ENCODE results near the gene C11orf42.
"Not testable (repeated sequence)": the region's sequence is repeated elsewhere in the genome, so short reads cannot be mapped to it uniquely, and the experiment has no call there.

The C11orf42 gene

GRCh38 chr11:6223854-6224253 is 18.5 kb downstream of the C11orf42 start:
- DNase-seq (ENCODE audit: low spot score), result no peak

GRCh38 chr11:6224421-6224820 is 19.1 kb downstream of the C11orf42 start:
- no peak for DNase-seq (ENCODE audit: low spot score)

- no peak for DNase-seq (ENCODE audit: low spot score)
These were observed 19.7 kb downstream of the C11orf42 start for GRCh38 chr11:6225024-6225423.

GRCh38 chr11:6225896-6226295 is 20.5 kb downstream of the C11orf42 start:
- DNase-seq (ENCODE audit: low spot score), result no peak

GRCh38 chr11:6228520-6228919 is 23.2 kb downstream of the C11orf42 start:
- DNase-seq (ENCODE audit: low spot score), result no peak

- no peak for DNase-seq (ENCODE audit: low spot score)
These were observed 24.6 kb downstream of the C11orf42 start for GRCh38 chr11:6229911-6230310.

GRCh38 chr11:6232899-6233298 is 27.5 kb downstream of the C11orf42 start:
- no peak for DNase-seq (ENCODE audit: low spot score)

GRCh38 chr11:6233984-6234386 is 28.6 kb downstream of the C11orf42 start:
- no peak for DNase-seq (ENCODE audit: low spot score)

- DNase-seq (ENCODE audit: low spot score), result peak; percentile 100
These were observed 29.2 kb downstream of the C11orf42 start, which contains the start of gene FHIP1B for GRCh38 chr11:6234387-6235107. FHIP1B (minus strand) TSS chr11:6234636; CDS start chr11:6224516, 10,120 bp downstream.

- no peak for DNase-seq (ENCODE audit: low spot score)
These were observed 31.9 kb downstream of the C11orf42 start for GRCh38 chr11:6237266-6237665.

- no peak for DNase-seq (ENCODE audit: low spot score)
These were observed 32.5 kb downstream of the C11orf42 start for GRCh38 chr11:6237761-6238302.

- DNase-seq (ENCODE audit: low spot score), result no peak
These were observed 33.5 kb downstream of the C11orf42 start, which contains the start of gene CNGA4 for GRCh38 chr11:6238902-6239301. CNGA4 (plus strand) TSS chr11:6239089; CDS start chr11:6239207, 118 bp downstream.

GRCh38 chr11:6240139-6240538 is 34.8 kb downstream of the C11orf42 start:
- no peak for DNase-seq (ENCODE audit: low spot score)

- no peak for DNase-seq (ENCODE audit: low spot score)
These were observed 35.4 kb downstream of the C11orf42 start for GRCh38 chr11:6240781-6241180.

GRCh38 chr11:6241316-6241715 is 36.0 kb downstream of the C11orf42 start:
- no peak for DNase-seq (ENCODE audit: low spot score)

GRCh38 chr11:6245536-6245935 is 40.2 kb downstream of the C11orf42 start:
- no peak for DNase-seq (ENCODE audit: low spot score)

GRCh38 chr11:6248248-6248647 is 42.9 kb downstream of the C11orf42 start:
- DNase-seq (ENCODE audit: low spot score), result no peak

GRCh38 chr11:6248897-6249296 is 43.5 kb downstream of the C11orf42 start:
- not testable (repeated sequence) for DNase-seq (ENCODE audit: low spot score)

GRCh38 chr11:6249770-6250555 is 44.6 kb downstream of the C11orf42 start:
- DNase-seq (ENCODE audit: low spot score), result no peak

GRCh38 chr11:6251120-6251733 is 45.9 kb downstream of the C11orf42 start:
- DNase-seq (ENCODE audit: low spot score), result peak; percentile 37

- DNase-seq (ENCODE audit: low spot score), result no peak
These were observed 46.7 kb downstream of the C11orf42 start for GRCh38 chr11:6251990-6252473.

- DNase-seq (ENCODE audit: low spot score), result no peak
These were observed 47.8 kb downstream of the C11orf42 start for GRCh38 chr11:6253197-6253596.
